Mesenteric fat pad (tissue), 1 donor: ENCODE measurements around the gene TCEANC2. TPM values are rescaled to one million over a fixed set of nuclear protein-coding genes. Genes with fewer than 3 reads are reported as not detected.
A peak's percentile ranks its signal among the peaks of the same experiment; 100 is the strongest.
"Not testable (repeated sequence)": the region's sequence is repeated elsewhere in the genome, so short reads cannot be mapped to it uniquely, and the experiment has no call there.

Experiments
- DNase-seq: peaks from one replicate; pipeline ENCODE4 v3.0.0-alpha.2; 2020; ENCODE audit warnings: low spot score
- total RNA-seq: library from RNA; stranded (reverse); fragmentation: NEBNext Ultra II Directional; extraction: Animal tissue kit (Norgen Biotek cat#: 25700); gene quantifications from one replicate; pipeline ENCODE4 v1.2.1, GENCODE V29; 2021
- donor health status: DM: yes; HTN: yes; CAD: no.

TCEANC2 gene
- total RNA-seq, 1 donor from 2014 or later, result 4.2 TPM

- no peak for DNase-seq
Observed at GRCh38 chr1:54081306-54082270, 28.2 kb downstream of the TCEANC2 start.

- no peak for DNase-seq
Observed at GRCh38 chr1:54084794-54085193, 31.4 kb downstream of the TCEANC2 start.

GRCh38 chr1:54086754-54087153 is 33.3 kb downstream of the TCEANC2 start:
- no peak for DNase-seq

GRCh38 chr1:54088385-54088784 is 35.0 kb downstream of the TCEANC2 start:
- no peak for DNase-seq

- no peak for DNase-seq
Observed at GRCh38 chr1:54091666-54092065, 38.3 kb downstream of the TCEANC2 start.

GRCh38 chr1:54094001-54094729 is 40.8 kb downstream of the TCEANC2 start:
- DNase-seq, result no peak

GRCh38 chr1:54094730-54095105 is 41.3 kb downstream of the TCEANC2 start:
- DNase-seq, result not testable (repeated sequence)

GRCh38 chr1:54095546-54096226 is 42.3 kb downstream of the TCEANC2 start:
- DNase-seq, result no peak

GRCh38 chr1:54096227-54096876 is 42.9 kb downstream of the TCEANC2 start:
- DNase-seq, result no peak

- DNase-seq, result no peak
Observed at GRCh38 chr1:54096877-54097240, 43.5 kb downstream of the TCEANC2 start.

- no peak for DNase-seq
Observed at GRCh38 chr1:54099061-54099610, 45.7 kb downstream of the TCEANC2 start.

GRCh38 chr1:54100500-54100899 is 47.1 kb downstream of the TCEANC2 start:
- no peak for DNase-seq

- no peak for DNase-seq
Observed at GRCh38 chr1:54103414-54103813, 50.0 kb downstream of the TCEANC2 start.

- peak; percentile 68 for DNase-seq
Observed at GRCh38 chr1:54104613-54105012, 51.2 kb downstream of the TCEANC2 start.

- DNase-seq, result peak; percentile 39
Observed at GRCh38 chr1:54105080-54105479, 51.7 kb downstream of the TCEANC2 start.

- peak; percentile 59 for DNase-seq
Observed at GRCh38 chr1:54105736-54106269, 52.4 kb downstream of the TCEANC2 start.

- peak; percentile 41 for DNase-seq
Observed at GRCh38 chr1:54107131-54107530, 53.7 kb downstream of the TCEANC2 start.

- DNase-seq, result peak; percentile 33
Observed at GRCh38 chr1:54108156-54108555, 54.7 kb downstream of the TCEANC2 start.

- DNase-seq, result peak; percentile 45
Observed at GRCh38 chr1:54109129-54110090, 56.0 kb downstream of the TCEANC2 start.
